GM12878 (cell line): Measurements from ENCODE around the gene ELAVL4. TPM values are rescaled to one million over a fixed set of nuclear protein-coding genes. Genes with fewer than 3 reads are reported as not detected.

Source experiments
- ATAC-seq: fragments of 200-7000 bp; cut with Tn5 transposase; 3 replicates; pipeline ENCODE4 v1.9.1; 2020; ENCODE audit warnings: mild to moderate bottlenecking, moderate library complexity
- BruUV-seq: library from RNA; stranded (reverse); fragments of 400-500 nt; replicated peaks from 2 replicates; lab custom pipeline; 2021; lab: Mats Ljungman, UMichigan
- CTCF ChIA-PET: fragments of 300-600 bp; sonication (Branson Sonifier 250); formaldehyde crosslinking; extraction: SDS; loops from one replicate; lab custom pipeline; 2021; ENCODE audit warnings: inconsistent platforms; lab: Yijun Ruan, JAX
- POLR2A ChIA-PET: fragments of 350-600 bp; formaldehyde crosslinking; extraction: SDS; loops from one replicate; lab custom pipeline; 2021; ENCODE audit warnings: inconsistent platforms; lab: Charles Lee
- RAD21 ChIA-PET: fragments of 300-600 bp; sonication (Branson Sonifier 250); formaldehyde crosslinking; loops from one replicate; lab custom pipeline; 2023; ENCODE audit warnings: antibody characterized with exemption; ENCODE audit not compliant: unreplicated experiment; lab: Charles Lee
- SMC1A ChIA-PET: fragments of 300-600 bp; sonication (Branson Sonifier 250); formaldehyde crosslinking; loops from one replicate; lab custom pipeline; 2023; ENCODE audit not compliant: unreplicated experiment, uncharacterized antibody; lab: Charles Lee
- DNase-seq: peaks from one replicate; pipeline ENCODE4 v3.0.0-alpha.2; 2011; ENCODE audit warnings: low read depth, low spot score
- FAIRE-seq: peaks from 3 replicates; lab custom pipeline; 2011; peaks lifted over from hg19 to GRCh38; lab: Jason Lieb, UNC
- H2AFZ ChIP-seq: 2 replicates; pipeline ENCODE4 v1.6.0; 2011; ENCODE audit warnings: low read depth, low read length, control low read depth; ENCODE audit not compliant: control insufficient read depth
- H3K27ac ChIP-seq: 2 replicates; pipeline ENCODE4 v1.5.1; 2011; ENCODE audit warnings: control low read depth; ENCODE audit not compliant: control insufficient read depth, insufficient read depth
- H3K27me3 ChIP-seq, 2 experiments: replicated peaks in 1 of 2; 2 replicates each; pipeline versions ENCODE4 v1.6.0 to v1.6.1; 2011; ENCODE audit warnings: low read length in 1 of 2; ENCODE audit not compliant: control insufficient read depth in 2 of 2, insufficient read depth in 2 of 2
- H3K36me3 ChIP-seq, 2 experiments: 2 replicates each; pipeline ENCODE4 v1.5.1; 2011; ENCODE audit warnings: low read length in 1 of 2; ENCODE audit not compliant: control insufficient read depth in 2 of 2, insufficient read depth in 2 of 2
- H3K4me1 ChIP-seq: 2 replicates; pipeline ENCODE4 v1.6.1; 2011; ENCODE audit warnings: mild to moderate bottlenecking, low read length, moderate library complexity, mixed read lengths; ENCODE audit not compliant: control insufficient read depth, insufficient read depth
- H3K4me2 ChIP-seq: 2 replicates; pipeline ENCODE4 v1.6.0; 2011; ENCODE audit warnings: control low read depth; ENCODE audit not compliant: control insufficient read depth, insufficient read depth
- H3K4me3 ChIP-seq: fragments of 200-600 bp; sonication (generic); 2 replicates; pipeline ENCODE4 v1.5.1; 2016
- H3K79me2 ChIP-seq: 2 replicates; pipeline ENCODE4 v1.6.0; 2011; ENCODE audit warnings: low read length; ENCODE audit not compliant: control insufficient read depth, insufficient read depth
- H3K9ac ChIP-seq: 2 replicates; pipeline ENCODE4 v1.8.0; 2011; ENCODE audit warnings: low read length, control low read depth, mixed read lengths; ENCODE audit not compliant: control insufficient read depth, insufficient read depth
- H3K9me3 ChIP-seq: replicated peaks from 3 replicates; pipeline ENCODE4 v1.5.1; 2011; ENCODE audit warnings: mild to moderate bottlenecking, low read length; ENCODE audit not compliant: control insufficient read depth, insufficient read depth
- H4K20me1 ChIP-seq: 2 replicates; pipeline ENCODE4 v1.6.0; 2011; ENCODE audit not compliant: control insufficient read depth, insufficient read depth
- BMI1 ChIP-seq: fragments of 450-650 bp; IDR thresholded peaks from 2 replicates; pipeline ENCODE4 v1.6.1; 2016; ENCODE audit warnings: mild to moderate bottlenecking, moderate library complexity, borderline replicate concordance
- CBX3 ChIP-seq: fragments of 200-600 bp; sonication (generic); IDR thresholded peaks from 2 replicates; pipeline ENCODE4 v1.6.1; 2016; ENCODE audit warnings: low read depth, borderline replicate concordance
- CHD2 ChIP-seq: IDR thresholded peaks from 2 replicates; pipeline ENCODE4 v1.6.1; 2011; ENCODE audit warnings: low read depth, low read length, improper control_type of control experiment, borderline replicate concordance
- CREM ChIP-seq: IDR thresholded peaks from 2 replicates; pipeline ENCODE4 v1.6.1; 2014; ENCODE audit warnings: antibody characterized with exemption, low read depth
- EGR1 ChIP-seq, 2 experiments: IDR thresholded peaks; 1 replicate in 1 of 2; 2 replicates in 1 of 2; pipeline ENCODE4 v1.6.1; 2011 to 2012; ENCODE audit warnings: low read depth in 2 of 2, low read length in 2 of 2, borderline replicate concordance in 1 of 2, mild to moderate bottlenecking in 1 of 2, moderate library complexity in 1 of 2
- EP300 ChIP-seq, 2 experiments: fragments of 150-350 bp in 1 of 2; IDR thresholded peaks; 2 replicates each; pipeline ENCODE4 v1.6.1; 2011 to 2012; ENCODE audit warnings: low read depth in 2 of 2, low read length in 2 of 2, borderline replicate concordance in 1 of 2, improper control_type of control experiment in 1 of 2, inconsistent platforms in 1 of 2; ENCODE audit not compliant: control insufficient read depth in 1 of 2
- HDAC6 ChIP-seq: fragments of 200-600 bp; sonication (generic); IDR thresholded peaks from one replicate; pipeline ENCODE4 v1.8.0; 2017; ENCODE audit warnings: antibody characterized with exemption; ENCODE audit not compliant: unreplicated experiment
- KLF5 ChIP-seq: fragments of 450-650 bp; IDR thresholded peaks from 2 replicates; pipeline ENCODE4 v1.6.1; 2014; ENCODE audit warnings: mild to moderate bottlenecking; ENCODE audit not compliant: partially characterized antibody
- NBN ChIP-seq: fragments of 450-650 bp; IDR thresholded peaks from 2 replicates; pipeline ENCODE4 v1.6.1; 2016
- PAX8 ChIP-seq: fragments of 450-650 bp; IDR thresholded peaks from 2 replicates; pipeline ENCODE4 v1.6.1; 2017; ENCODE audit warnings: mild to moderate bottlenecking, moderate library complexity
- POLR2AphosphoS2 ChIP-seq: IDR thresholded peaks from 2 replicates; pipeline ENCODE4 v1.6.1; 2011; ENCODE audit warnings: low read depth, mild to moderate bottlenecking, low read length, improper control_type of control experiment, moderate library complexity
- RB1 ChIP-seq: fragments of 450-650 bp; formaldehyde crosslinking; IDR thresholded peaks from 2 replicates; pipeline ENCODE4 v1.6.1; 2017; ENCODE audit warnings: mild to moderate bottlenecking, borderline replicate concordance
- WRNIP1 ChIP-seq: IDR thresholded peaks from 2 replicates; pipeline ENCODE4 v1.6.1; 2011; ENCODE audit warnings: low read depth, low read length, improper control_type of control experiment, borderline replicate concordance
- ZNF24 ChIP-seq: fragments of 450-650 bp; IDR thresholded peaks from 2 replicates; pipeline ENCODE4 v1.6.1; 2017; ENCODE audit warnings: antibody characterized with exemption, mild to moderate bottlenecking
- ZSCAN29 ChIP-seq: fragments of 450-650 bp; IDR thresholded peaks from 2 replicates; pipeline ENCODE4 v1.6.1; 2017; ENCODE audit warnings: mild to moderate bottlenecking, moderate library complexity
- ZZZ3 ChIP-seq: IDR thresholded peaks from 2 replicates; pipeline ENCODE4 v1.6.1; 2011; ENCODE audit warnings: low read depth; ENCODE audit not compliant: control insufficient read depth, insufficient read length
- WGBS: methylation state at CpG from one replicate; pipeline ENCODE4 v1.1.6; 2016; ENCODE audit warnings: low lambda C conversion rate; ENCODE audit not compliant: insufficient replicate concordance, insufficient coverage; ENCODE audit errors: missing lambda C conversion rate; 5-methylcytosine and 5-hydroxymethylcytosine counted together
- in situ Hi-C: fragments of 300-500 bp; cut with MboI; formaldehyde crosslinking; loops from 9 replicates; pipeline ENCODE4 v1.14.3; 2018; ENCODE audit warnings: mixed read lengths
- intact Hi-C: fragments of 100-400 bp; cut with micrococcal nuclease; formaldehyde crosslinking; loops from one replicate; pipeline ENCODE4 v1.14.2; 2022; ENCODE audit not compliant: unreplicated experiment
- polyA plus RNA-seq, 11 experiments: library from polyadenylated mRNA; depleted of rRNA in 4 of 11; unstranded in 6 of 11; stranded (reverse) in 5 of 11; fragments of >200 nt; fragmentation: Nextera tagmentation in 4 of 11; fragmentation: Illumina TruSeq in 1 of 11; extraction: Ambion mirVana in 4 of 11; extraction: Trizol in 1 of 11; gene quantifications; 1 replicate in 1 of 11; 2 replicates in 10 of 11; pipeline versions ENCODE4 v1.2.1 to v1.2.3, GENCODE V29; 2011 to 2016; ENCODE audit warnings: inconsistent platforms in 2 of 11, missing spikeins in 2 of 11, low read depth in 1 of 11
- total RNA-seq, 4 experiments: library from RNA; depleted of rRNA in 3 of 4; stranded (reverse); fragments of >200 nt in 3 of 4; fragmentation: Illumina TruSeq in 1 of 4; extraction: Trizol in 1 of 4; gene quantifications; 2 replicates each; pipeline versions ENCODE4 v1.2.1 to v1.2.3, GENCODE V29; 2013 to 2021

Gene ELAVL4
- total and polyA plus RNA-seq, 10 of the 15 experiments (the other 5 are each of a cell fraction or from before 2014, with no cell fraction given), result 0.10 to 0.53 (median 0.17) TPM; not detected in 6

DNA sequence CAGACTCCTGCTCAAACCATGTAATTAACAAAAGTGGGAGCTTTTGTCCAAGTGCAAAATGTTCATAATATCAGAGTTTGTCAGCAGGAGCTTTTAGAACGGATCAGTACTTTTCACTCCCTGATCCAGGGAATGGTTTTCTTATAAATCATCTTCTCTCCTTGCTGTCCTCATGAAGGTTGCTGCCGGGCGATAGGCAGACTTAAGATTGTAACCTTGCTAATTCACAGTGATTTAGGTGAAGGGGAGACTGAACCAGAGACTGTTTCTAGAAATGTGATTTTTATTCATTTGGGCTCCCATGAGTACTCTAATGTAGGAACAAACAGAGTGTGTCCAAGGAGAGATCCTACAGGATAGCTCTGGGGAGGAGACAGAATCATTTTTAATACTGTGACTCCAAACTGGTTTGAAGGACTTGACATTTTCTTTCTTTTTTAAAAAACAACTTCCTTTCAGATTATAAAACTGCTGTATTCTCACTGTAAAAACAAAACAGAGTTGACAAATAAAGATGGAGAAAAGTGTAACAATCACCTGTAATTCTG lies 23.7 kb downstream of the ELAVL4 start:
- ChIA-PET POLR2A (no interaction called here), RAD21 (no interaction called here), CTCF (no interaction called here), SMC1A (interaction anchor here (0.7 kb wide), 1 partner anchor 14 kb away, joined by 3 read pairs; no protein-coding TSS in a partner anchor)
- BruUV-seq, result no TSS peak
- no peaks in the 10 kb centered on the region for H3K9me3 ChIP-seq
- FAIRE-seq (no peak), ATAC-seq (no peak), DNase-seq (no peak)
- no peaks in the 10 kb centered on the region for H4K20me1 ChIP-seq
- H3K4me3 ChIP-seq, result no peak overlapping the region
- no peaks in the 10 kb centered on the region for H3K4me1 ChIP-seq
- intact Hi-C loops (no loop called here), in situ Hi-C loops (no loop called here)
- H3K27ac ChIP-seq, result no peak overlapping the region
- 34% methylated on average over 3 of the region's 3 CpGs for WGBS
- H3K36me3 ChIP-seq, result no peaks in the 10 kb centered on the region
- TF ChIP-seq NBN, result no peak
- no peak for TF ChIP-seq EP300 (IDR thresholded peaks at IDR 0.05; ENCODE audit: borderline replicate concordance in 1 of 2, control insufficient read depth in 1 of 2, low read depth in 2 of 2, low read length in 2 of 2)
- no peak for TF ChIP-seq HDAC6
- TF ChIP-seq KLF5, result no peak
- no peak for TF ChIP-seq CREM
- TF ChIP-seq ZSCAN29, result no peak
- no peak for TF ChIP-seq ZZZ3
- TF ChIP-seq WRNIP1, result no peak
- no peaks in the 10 kb centered on the region for H3K27me3 ChIP-seq
- no peak overlapping the region for H3K9ac ChIP-seq
- no peak overlapping the region for H3K4me2 ChIP-seq
- H3K79me2 ChIP-seq, result no peaks in the 10 kb centered on the region
- no peak overlapping the region for H2AFZ ChIP-seq

- ChIA-PET RAD21 (no interaction called here), SMC1A (interaction anchor here (0.7 kb wide), 1 partner anchor 22 kb away, joined by 3 read pairs; no protein-coding TSS in a partner anchor), CTCF (no interaction called here), POLR2A (no interaction called here)
- no peak for TF ChIP-seq CHD2
- TF ChIP-seq RB1, result no peak
- no peak for TF ChIP-seq POLR2AphosphoS2
- no peak for TF ChIP-seq CBX3
- TF ChIP-seq BMI1, result no peak
- TF ChIP-seq ZNF24, result no peak
- TF ChIP-seq EGR1 (IDR thresholded peaks at IDR 0.05; ENCODE audit: borderline replicate concordance in 1 of 2, low read depth in 2 of 2, low read length in 2 of 2), result no peak
- TF ChIP-seq PAX8, result no peak
- Histone ChIP-seq H4K20me1 (no peaks in the 10 kb centered on the region), H2AFZ (no peak overlapping the region), H3K4me3 (no peak overlapping the region), H3K9me3 (no peaks in the 10 kb centered on the region), H3K9ac (no peak overlapping the region), H3K4me2 (no peak overlapping the region), H3K27ac (no peak overlapping the region), H3K4me1 (no peaks in the 10 kb centered on the region), H3K79me2 (no peaks in the 10 kb centered on the region), H3K36me3 (no peaks in the 10 kb centered on the region), H3K27me3 (no peaks in the 10 kb centered on the region)
- ATAC-seq (no peak), FAIRE-seq (no peak), DNase-seq (no peak)
- in situ Hi-C loops, result no loop called here
- 0% methylated on average over 2 of the region's 2 CpGs for WGBS
- no TSS peak for BruUV-seq
- intact Hi-C loops, result no loop called here
Measured at GRCh38 chr1:50135716-50136115, 27.0 kb downstream of the ELAVL4 start.
